DMS79 treated with DMSO at 0.1 percent for 48 hours (cell line): ENCODE results near the gene MRPS9.

Experiments used
- DNase-seq: peaks from one replicate; lab custom pipeline; 2025; lab: John Stamatoyannopoulos, UW

The MRPS9 gene

DNA sequence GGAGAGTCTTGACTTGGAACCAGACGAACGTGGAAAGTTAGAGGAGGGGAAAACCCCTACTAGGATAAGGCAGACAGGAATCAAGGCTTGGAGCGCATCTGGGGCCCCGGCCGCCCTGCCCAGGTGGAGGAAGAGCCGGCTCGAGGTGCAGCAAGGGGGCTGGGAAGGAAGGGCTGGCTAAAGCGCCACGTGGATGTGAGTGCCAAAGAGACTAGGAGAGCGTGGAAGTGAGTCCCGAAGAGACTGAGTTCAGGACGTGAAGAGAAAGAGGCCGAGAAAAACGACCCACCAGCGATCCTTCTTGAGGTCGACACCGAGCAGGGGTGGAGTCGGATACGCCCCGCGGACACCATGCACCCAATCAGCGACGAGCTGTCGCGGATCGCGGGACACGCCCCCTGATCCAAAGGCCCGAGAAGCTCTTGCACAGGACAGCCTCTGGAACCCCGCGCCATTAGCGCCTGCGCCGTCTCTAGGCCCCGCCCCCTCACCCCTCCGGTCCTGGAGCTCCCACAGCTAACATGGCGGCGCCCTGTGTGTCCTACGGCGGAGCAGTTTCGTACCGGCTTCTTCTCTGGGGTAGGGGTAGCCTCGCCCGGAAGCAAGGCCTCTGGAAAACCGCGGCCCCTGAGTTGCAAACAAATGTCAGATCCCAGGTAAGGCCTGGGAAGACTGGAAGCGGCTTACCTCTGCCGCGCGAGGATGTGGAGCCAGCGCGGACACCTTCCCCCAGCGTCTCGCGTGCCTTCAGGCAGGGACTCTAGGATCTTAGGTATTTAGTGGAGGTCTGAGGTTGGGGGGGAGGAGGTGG lies at the start of gene MRPS9:
TSS of gene MRPS9 (plus strand) at position 498 of the 811 bp plus-strand sequence. CDS start at position 522, 24 bp downstream.
- DNase-seq: peak; percentile 94

DNA sequence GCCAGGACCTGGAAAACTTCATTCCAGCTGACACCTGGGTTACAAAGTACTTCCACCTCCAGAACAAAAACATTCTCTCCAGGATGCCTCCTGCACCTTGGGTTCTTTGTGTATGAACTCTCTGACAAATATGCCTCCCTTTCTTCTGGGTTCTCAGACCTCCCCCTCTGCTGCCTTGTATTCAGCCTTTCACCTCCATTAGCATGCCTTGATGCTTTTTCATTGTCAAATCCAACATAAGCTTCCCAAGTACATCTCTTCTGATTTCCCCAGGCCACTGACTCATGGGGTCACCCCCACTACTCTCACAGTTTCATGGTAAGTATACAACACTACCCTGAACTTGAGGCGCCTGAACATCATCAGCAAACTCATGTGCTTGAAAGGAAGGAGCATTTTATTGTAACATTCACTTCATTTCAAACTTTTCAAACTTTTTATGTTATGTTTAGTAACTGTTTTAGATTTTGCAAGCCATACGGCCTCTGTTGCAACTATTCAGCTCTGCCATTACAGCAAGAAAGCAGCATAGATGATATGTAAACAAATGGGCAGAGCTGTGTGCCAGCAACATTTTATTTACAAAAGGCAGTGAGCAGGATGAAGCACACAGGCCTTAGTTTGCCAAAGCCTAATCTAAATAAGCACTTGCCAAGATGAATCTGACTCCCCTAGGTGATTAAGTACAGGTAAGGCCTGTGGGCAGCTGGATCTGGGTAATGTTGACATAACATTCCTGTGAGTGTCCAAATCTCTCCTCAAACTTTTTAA lies 32.5 kb upstream of the MRPS9 start:
- no peak for DNase-seq

DNA sequence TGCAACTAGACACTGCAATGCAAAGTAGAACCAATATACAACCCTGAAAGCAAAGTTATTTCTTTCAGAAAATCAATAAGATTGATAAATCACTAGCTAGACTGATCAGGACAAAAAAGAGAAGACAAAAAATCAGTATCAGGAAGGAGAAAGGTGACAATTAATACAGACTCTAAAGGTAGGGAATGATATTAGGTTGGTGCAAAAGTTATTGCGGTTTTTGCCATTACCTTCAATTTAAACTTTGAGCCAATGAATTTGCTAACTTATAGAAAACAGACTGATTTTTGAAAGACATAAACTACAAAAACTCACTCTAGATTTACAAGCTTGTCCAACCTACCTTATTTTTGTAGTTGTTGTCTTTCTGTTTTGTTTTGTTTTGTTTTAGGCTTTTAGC lies 30.5 kb upstream of the MRPS9 start:
- DNase-seq: no peak

DNA sequence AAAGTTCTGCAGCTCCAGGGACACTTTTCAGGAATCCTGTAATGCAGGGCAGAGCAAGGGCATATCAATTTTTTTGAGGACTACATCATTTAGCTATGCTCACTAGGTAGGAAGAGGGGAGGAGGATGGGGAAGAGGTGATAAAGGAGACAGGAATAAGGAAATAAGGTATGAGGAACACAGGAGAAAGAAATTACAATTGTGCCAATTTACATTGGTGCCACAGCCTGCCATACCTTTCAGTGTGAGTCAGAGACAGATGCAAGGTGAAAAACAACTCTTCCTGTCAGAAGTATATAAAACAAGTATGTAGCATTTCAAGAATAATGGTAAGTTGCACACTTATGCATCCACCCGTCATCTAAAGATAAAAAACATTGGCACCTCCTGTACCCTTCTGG lies 5.4 kb upstream of the MRPS9 start:
- no peak for DNase-seq

DNA sequence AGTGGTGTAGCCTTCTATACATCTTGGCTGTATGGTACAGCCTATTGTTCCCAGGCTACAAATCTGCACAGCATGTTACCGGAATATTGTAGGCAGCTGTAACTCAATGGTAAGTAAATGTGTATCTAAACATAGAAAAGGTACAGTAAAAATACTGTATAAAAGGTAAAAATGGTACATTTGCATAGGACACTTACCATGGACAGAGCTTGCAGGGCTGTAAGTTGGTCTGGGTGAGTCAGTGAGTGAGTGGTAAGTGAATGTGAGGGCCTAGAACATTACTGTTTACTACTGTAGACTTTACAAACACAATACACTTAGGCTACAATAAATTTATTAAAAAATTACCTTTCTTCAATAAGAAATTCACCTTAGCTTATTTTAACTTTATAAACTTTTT lies 3.7 kb upstream of the MRPS9 start:
- no peak for DNase-seq

DNA sequence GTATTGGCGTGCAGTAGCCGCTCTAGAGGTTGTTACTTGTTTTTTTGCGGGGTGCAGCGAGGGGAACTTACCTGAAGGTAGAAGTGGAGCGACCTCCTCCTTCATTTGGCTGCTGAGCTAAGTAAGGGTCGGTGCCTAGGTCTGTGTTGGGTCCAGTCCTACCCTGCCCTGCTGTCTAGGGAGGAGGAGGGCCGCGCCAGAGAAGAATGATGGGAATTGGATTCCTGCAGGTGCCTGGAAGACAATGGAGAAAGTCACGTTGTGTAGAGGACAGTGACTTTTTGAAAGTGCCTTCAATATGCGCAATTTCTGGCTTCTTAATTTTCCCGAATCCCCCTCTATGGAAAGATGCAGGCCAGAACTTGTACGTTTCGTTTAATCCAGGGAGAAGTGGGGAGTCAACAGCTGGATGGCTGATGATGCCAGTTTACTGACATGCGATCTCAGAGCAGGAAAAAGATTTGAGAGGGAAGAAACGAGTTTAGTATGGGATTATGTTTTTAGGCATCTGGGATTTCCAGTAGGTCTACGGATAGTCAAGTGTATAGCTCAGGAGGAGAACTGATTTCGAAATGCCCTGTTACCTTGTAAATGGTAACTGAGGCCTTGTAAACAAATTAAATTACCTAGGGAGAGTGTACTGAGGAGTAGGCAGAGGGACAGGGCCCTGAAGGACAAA lies 653 bp downstream of the MRPS9 start:
- no peak for DNase-seq

DNA sequence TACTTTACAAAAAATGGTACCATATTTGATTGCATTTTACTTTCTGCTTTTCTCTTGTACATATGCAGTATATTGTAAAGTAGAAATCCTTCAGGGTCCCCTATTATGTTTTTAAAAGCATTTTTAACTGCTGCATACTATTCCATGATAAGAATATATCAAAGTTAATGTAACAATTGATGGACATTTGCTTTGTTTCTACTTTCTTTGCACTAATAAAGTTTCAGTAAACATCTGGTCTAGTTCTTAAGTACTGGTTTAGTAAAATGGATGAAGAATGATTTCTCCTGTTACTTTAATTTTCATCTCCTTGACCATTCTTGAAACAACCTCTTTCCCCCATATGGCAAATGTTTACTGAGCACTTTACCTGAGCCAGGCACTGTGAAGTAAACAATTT lies 1.7 kb downstream of the MRPS9 start:
- no peak for DNase-seq

DNA sequence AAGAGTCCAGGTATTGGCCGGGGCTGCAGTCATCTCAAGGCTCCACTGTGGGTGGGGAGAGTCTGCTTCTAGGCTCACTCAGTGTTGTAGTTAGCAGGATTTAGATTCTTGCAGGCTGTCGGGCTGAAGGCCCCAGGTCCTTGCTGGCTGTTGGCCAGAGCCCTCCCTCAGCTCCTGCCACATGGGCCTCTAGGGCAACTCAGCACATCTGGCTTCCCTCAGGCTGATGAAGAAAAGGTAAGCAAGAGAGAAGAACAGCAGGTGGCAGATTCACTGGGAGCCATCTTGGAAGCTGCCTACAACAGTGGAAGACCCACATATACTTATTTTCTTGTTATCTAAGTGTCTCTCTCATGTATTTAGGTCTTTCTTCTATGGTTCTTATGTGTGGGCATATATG lies 4.3 kb downstream of the MRPS9 start:
- DNase-seq: no peak

DNA sequence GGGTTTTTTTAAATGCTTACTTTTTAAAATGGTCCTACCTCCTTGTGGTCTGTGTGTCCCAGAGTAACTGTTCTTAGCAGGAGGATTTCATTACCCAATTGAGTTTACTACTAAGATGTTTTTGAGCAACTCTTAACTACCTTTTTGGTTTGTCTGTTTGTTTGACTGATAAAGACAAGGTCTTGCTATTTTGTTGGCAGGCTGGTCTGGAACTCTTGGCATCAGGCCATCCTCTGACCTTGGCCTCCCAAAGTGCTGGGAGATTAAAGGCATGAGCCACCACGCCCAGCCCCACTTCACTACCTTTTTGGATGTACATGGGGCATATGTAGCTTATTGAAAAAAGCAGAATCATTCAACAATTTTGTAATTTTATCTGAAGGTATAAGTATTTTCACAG lies 14.9 kb downstream of the MRPS9 start:
- no peak for DNase-seq

DNA sequence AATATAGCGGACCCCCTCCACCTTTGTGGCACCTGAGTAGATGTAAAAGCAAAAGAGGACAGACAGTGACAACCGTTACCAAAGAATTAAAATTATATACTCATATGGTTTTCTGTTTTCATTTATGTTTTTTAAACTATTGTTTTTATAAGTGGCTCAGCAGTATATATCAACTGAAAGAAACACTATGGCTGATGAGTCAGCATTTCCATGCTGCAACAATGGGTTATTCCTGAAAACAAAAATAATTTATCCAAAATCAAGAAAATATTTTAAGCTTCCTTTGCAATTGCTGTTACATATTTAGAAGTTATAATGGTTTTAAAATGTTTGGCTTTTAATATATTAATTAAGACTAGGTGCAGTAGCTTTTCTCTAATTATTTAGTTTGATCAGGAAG lies 17.7 kb downstream of the MRPS9 start:
- DNase-seq: no peak

DNA sequence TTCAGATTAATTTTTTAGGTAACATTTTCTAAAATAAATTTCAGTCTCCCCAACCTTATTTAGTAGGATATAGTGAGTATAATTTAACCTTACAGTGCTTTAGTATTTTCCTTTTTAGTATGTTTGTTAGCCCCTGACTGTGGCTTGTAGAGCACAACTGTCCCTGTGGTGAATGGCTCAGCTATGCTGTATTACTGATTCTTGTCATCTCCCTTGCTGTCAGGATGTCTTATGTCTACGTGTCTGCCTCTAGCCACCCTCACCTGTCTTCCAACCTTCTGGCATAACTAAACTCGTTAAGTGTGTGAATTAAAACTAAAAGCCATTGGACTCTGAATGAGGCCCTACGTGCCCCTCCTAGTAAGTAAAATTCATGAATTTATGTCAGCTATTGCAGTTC lies 18.4 kb downstream of the MRPS9 start:
- DNase-seq: no peak

DNA sequence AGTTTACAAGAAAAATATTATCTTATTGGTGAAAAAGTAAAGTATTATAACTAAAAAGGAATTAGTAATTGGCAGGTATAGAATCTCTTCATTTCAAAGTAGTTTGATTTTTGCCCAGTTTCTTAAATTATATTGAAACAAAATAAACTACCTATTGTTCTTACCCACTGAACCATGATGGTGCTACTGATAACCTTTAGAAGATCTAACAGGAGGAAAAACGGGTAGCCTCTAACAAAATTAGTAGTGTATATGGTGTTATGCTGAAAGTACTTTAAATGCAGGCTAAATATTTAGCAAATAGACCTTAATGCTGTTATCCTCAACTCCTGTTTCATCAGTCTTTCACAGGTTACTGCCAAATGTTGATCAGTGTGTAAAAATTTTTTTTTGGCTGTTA lies 19.1 kb downstream of the MRPS9 start:
- no peak for DNase-seq

DNA sequence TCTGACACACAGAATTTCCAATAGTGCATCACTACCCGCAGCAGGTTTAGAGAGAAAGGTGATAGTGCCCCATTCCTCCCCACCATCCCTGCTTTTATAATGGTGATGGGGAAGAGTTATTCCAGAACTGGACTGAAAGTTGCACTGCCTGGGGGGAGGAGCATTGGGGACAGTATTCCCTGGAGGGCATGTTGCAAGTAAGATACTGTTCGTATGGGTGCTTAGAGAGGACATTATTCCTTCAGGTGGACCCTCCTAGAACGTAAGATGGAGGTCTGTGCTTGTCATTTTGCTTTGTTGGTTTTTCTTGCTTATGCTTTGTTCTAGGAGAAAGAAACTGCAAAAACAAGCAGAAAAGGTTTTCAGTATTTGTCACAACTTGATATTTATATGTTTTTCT lies 23.7 kb downstream of the MRPS9 start:
- DNase-seq: no peak

DNA sequence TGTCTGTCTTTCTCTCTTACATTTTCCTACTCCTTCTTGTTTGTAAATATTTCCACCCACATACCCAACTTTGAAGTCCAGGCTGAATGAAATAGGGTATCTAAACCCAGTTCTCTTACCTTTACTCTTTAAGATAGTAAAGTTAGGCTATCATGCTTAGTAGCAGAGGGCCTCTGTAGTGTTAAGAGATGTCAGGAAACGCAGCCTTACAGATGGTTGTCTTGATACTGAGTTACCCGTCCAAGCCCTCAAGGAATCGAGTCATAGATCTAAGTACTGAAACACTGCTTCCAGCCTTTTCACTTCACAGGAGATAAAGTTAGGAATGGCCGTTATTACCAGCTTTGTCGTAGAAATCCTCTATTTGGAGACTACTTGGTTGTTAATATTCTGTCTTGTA lies 24.3 kb downstream of the MRPS9 start:
- no peak for DNase-seq

DNA sequence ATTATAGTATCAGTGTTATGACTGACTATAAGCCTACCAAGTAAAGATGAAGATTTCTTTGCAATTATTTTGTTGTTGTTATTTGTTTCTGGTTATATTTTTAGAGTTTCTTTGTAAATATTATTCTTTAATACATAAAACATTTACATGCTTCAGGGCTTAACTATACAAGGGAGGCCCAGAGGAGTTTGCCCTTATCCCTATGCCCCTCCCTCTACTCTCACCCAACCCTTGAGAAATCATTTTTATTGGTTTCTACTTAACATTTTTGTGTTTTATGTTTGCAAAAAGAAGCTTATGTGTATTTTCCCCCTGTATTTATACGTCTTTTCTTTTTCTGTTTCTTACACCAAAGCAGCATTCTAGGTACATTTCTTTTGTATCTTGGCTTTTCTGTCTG lies 30.5 kb downstream of the MRPS9 start:
- DNase-seq: no peak

DNA sequence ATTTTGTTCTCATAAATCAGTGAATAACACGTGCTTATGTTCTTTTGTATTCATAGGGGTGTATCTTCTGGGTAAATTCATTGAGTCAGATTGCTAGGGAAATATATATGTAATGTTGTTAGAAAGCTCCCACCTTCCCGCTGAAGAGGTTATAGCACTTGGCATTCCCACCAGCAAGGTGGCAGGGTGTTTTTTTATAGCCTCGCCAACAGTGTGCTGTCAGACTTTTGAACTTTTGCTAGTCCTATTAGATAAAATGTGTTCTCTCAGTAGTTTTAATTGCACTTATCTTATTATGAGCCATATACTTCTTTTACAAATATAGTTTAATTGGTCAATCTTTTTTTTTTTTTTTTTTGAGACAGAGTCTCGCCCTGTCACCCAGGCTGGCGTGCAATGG lies 31.0 kb downstream of the MRPS9 start:
- no peak for DNase-seq

DNA sequence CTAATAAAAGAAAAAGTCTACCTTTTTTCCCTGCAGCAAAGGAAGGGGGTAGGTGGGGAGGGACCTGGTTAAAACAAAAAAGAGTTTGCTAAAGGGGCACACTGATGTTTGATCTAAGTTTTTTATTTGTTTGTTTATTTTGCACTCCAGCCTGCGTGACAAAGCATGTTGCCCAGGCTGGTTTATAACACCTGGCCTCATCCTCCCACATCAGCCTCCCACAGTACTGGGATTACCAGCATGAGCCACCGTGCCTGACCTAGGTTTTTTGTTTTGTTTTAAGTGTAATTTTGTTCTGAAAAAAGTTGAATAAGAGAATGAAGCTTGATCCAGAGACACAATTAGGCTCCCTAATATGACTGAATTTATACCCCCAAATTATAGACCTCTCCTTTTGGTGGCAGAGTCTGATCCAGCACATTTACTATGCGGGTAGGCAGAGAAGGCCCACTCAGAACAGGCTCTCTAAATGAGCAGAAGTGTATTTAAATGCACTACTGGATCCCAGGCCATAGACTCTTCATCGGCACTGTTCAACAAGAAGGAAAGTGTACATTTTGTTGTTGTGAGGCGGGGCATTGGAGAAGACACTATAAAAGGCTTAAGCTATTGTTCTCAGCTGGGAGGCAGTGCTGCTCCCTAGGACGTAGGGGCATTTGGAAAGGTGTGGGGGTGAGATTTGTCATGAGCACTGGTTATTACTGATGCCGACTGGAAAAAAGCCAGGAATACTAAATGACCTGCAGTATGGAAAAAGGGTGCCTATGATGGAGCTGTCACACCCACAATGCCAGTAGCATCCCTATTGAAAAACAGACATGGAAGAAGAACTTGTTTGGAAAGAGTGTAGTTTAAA lies 32.4 kb downstream of the MRPS9 start:
- DNase-seq: no peak

DNA sequence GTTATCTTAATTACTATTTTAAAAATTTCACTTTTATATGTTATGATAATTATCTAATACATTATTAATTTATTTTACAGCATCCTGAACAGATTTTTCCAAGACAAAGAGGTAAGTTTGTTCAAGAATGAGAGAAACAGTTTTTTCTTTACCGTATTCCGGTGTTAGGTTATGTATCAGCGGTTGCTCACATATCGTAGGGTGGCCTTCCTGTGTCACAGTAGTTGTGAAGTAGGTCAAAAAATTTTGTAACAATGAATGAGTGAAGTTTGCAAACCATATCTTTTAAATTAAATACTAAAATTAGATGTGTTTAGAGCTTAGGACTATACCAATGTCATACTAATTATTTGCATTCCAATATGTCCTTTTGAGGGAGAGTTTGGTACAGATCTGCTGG lies 33.5 kb downstream of the MRPS9 start:
- DNase-seq: no peak

DNA sequence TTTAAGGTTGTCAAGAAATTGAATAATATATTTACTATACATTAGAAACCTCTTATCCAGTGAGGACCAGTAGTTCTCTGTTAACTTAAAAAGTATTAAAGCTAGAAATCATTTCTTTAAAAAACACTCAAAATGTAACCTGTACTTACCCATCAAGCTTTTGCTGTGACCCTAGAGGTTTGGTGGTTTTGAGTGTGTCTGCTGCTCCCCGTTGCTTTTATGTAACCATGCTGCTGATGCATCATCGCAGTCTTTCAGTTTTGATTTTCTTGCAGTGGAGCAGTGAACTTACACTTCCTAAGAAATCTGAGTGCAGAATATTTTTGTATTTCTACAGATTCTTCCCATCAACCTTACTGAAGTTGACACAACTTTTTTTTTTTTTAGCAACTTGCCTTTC lies 34.2 kb downstream of the MRPS9 start:
- DNase-seq: no peak

DNA sequence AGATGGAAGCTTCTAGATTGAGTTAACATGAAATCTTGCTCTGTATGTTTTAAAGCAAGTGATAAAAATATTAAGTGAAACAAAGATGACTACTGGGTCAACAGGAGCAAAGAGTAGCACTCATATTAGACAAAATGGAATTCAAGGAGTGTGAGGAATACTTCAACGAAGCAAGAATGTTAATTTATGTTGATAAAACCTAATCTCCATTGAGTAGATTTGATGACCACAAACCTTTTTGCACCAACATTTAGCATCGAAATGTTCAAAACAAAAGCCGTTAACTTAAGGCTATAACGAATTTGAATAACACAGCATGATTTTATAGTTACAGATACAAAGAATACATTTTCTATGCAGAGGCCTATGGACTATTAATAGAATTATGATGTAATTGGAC lies 35.7 kb downstream of the MRPS9 start:
- no peak for DNase-seq

DNA sequence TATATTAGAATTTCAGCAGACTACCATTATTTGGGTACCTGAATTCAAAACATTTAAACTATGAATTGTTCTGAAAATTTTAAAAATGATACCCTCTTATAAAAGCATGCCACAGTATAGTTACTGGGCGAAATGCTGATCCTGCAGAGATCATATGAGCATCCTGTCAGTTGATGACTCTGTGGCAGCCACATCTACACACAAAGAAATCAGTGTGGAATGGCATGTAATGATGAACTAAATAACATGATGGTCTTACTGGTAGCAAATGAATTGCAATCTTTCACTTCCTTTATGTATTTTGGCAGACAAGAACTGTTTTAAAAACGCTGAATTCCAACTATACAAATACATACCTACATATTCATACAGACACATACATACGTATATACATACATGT lies 38.3 kb downstream of the MRPS9 start:
- DNase-seq: no peak

DNA sequence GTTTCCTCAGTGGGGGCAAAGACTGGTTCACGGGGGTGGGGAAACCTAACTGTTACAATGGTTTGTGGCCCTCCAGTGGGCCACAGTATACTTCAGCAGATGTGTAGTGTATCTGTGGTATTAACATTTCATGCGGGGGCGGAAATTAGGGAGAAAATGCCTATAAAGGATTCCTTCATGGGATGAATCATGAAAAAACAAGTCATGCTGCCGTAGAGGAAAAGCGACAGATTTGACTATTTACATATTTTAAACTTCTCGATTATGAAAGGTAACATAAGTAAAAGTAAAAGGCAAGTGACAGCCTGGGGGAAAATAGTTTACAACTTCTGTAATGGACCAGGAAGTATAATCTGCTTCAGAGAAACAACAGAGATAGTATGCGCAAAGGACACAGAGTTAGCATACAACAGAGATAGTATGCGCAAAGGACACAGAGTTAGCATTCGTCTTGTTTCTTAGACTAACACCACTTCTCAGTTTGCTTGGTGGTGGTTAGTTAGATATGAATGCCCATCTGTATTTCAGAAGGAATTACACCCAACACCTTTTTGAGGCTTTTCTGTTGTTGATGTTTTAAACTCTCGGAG lies 41.1 kb downstream of the MRPS9 start:
- DNase-seq: no peak
